PC-9 (cell line): Measurements from ENCODE around the gene RXRB. TPM values are rescaled to one million over a fixed set of nuclear protein-coding genes. Genes with fewer than 3 reads are reported as not detected.

Source experiments
- BruUV-seq: library from RNA; stranded (reverse); fragments of 400-500 nt; replicated peaks from 2 replicates; lab custom pipeline; 2021; lab: Mats Ljungman, UMichigan
- CTCF ChIA-PET: fragments of 300-600 bp; sonication (Branson Sonifier 250); formaldehyde crosslinking; loops from one replicate; lab custom pipeline; 2022; ENCODE audit warnings: antibody characterized with exemption; lab: Charles Lee
- POLR2A ChIA-PET: fragments of 300-600 bp; sonication (Branson Sonifier 250); formaldehyde crosslinking; loops from one replicate; lab custom pipeline; 2022; ENCODE audit warnings: antibody characterized with exemption; ENCODE audit not compliant: unreplicated experiment; lab: Charles Lee
- DNase-seq, 2 experiments: peaks; one replicate each; pipeline versions ENCODE4 v3.0.0 to v3.0.0-alpha.2; 2015 to 2022; ENCODE audit warnings: mixed read lengths in 1 of 2
- H2AFZ ChIP-seq: fragments of 200-600 bp; sonication (generic); 2 replicates; pipeline ENCODE4 v1.8.1; 2017; ENCODE audit warnings: antibody characterized with exemption
- H3F3A ChIP-seq: fragments of 200-600 bp; sonication (generic); 2 replicates; pipeline ENCODE4 v1.8.1; 2017; ENCODE audit warnings: antibody characterized with exemption, mild to moderate bottlenecking, low read depth; ENCODE audit not compliant: insufficient read depth
- H3K27ac ChIP-seq: fragments of 200-600 bp; sonication (generic); 2 replicates; pipeline ENCODE4 v1.6.1; 2016; ENCODE audit warnings: mixed run types
- H3K27me3 ChIP-seq: fragments of 200-600 bp; sonication (generic); 2 replicates; pipeline ENCODE4 v1.6.1; 2016; ENCODE audit warnings: low read depth, mixed run types; ENCODE audit not compliant: insufficient read depth
- H3K36me3 ChIP-seq: fragments of 200-600 bp; sonication (generic); 2 replicates; pipeline ENCODE4 v1.6.1; 2016; ENCODE audit warnings: low read depth, mixed run types
- H3K4me1 ChIP-seq: fragments of 200-600 bp; sonication (generic); replicated peaks from 2 replicates; pipeline ENCODE4 v1.6.1; 2016; ENCODE audit warnings: mixed run types; ENCODE audit not compliant: insufficient read depth
- H3K4me2 ChIP-seq: fragments of 200-600 bp; sonication (generic); 2 replicates; pipeline ENCODE4 v1.6.1; 2017; ENCODE audit warnings: mixed run types
- H3K4me3 ChIP-seq: fragments of 200-600 bp; sonication (generic); 2 replicates; pipeline ENCODE4 v1.6.1; 2016; ENCODE audit warnings: mixed run types
- H3K79me2 ChIP-seq: fragments of 200-600 bp; sonication (generic); 2 replicates; pipeline ENCODE4 v1.6.1; 2017; ENCODE audit warnings: low read depth, mixed run types
- H3K9me2 ChIP-seq: fragments of 200-600 bp; sonication (generic); 2 replicates; pipeline ENCODE4 v1.8.1; 2017; ENCODE audit warnings: mild to moderate bottlenecking; ENCODE audit not compliant: insufficient read depth
- H3K9me3 ChIP-seq: fragments of 200-600 bp; sonication (generic); 2 replicates; pipeline ENCODE4 v1.8.1; 2016; ENCODE audit warnings: low read depth; ENCODE audit not compliant: insufficient read depth
- H4K20me1 ChIP-seq: fragments of 200-600 bp; sonication (generic); 2 replicates; pipeline ENCODE4 v1.8.1; 2017; ENCODE audit not compliant: insufficient read depth
- EZH2 ChIP-seq: fragments of 200-600 bp; sonication (generic); IDR thresholded peaks from 2 replicates; pipeline ENCODE4 v1.8.0; 2017; ENCODE audit warnings: antibody characterized with exemption, low read depth
- intact Hi-C: fragments of 100-400 bp; cut with micrococcal nuclease; formaldehyde crosslinking; loops from one replicate; pipeline ENCODE4 v1.10.0; 2022; ENCODE audit not compliant: unreplicated experiment
- total RNA-seq: library from RNA; stranded (reverse); gene quantifications from 2 replicates; pipeline ENCODE4 v1.2.3, GENCODE V29; 2021
- TF ChIP-seq, protein P1 (sequence below): fragments of 200-600 bp; sonication (generic); conservative IDR thresholded peaks from 2 replicates; pipeline ENCODE4 v1.6.1; 2017; ENCODE audit warnings: mixed run types, antibody characterized with exemption, mild to moderate bottlenecking, moderate library complexity

RXRB gene
- total RNA-seq, 1 experiment from 2014 or later = 49.8 TPM

DNA sequence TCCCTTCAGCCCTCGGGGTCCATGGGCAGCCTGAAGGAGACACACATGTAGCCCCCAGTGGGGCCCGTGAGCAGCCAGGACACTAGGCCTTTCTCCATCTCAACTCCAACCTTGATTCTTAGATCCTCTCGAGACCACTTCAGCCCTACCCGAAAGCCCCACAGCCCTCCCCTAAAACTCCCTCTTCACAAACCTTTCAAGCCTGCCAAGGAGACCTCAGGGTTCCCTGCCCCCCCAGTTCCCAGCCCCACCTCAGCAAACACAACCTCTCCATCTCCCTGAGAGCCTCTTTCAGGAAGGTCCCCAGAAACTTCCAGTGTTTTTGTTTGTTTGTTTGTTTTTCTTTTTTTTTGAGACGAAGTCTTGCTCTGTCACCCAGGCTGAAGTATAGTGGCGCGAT, 19.3 kb downstream of the RXRB start:
- H3K4me1 ChIP-seq = no peaks in the 10 kb centered on the region
- no peaks in the 10 kb centered on the region for H3K79me2 ChIP-seq
- H2AFZ ChIP-seq = no peak overlapping the region
- no peaks in the 10 kb centered on the region for H3K9me3 ChIP-seq
- H3K9me2 ChIP-seq = no peaks in the 10 kb centered on the region
- peaks cover 25% of the 10 kb centered on the region; the same call in 1 of the 2 replicates for H3K27me3 ChIP-seq
- intact Hi-C loops = no loop called here
- H3F3A ChIP-seq = no peaks in the 10 kb centered on the region
- H4K20me1 ChIP-seq = no peaks in the 10 kb centered on the region
- CTCF ChIA-PET = no interaction called here
- H3K27ac ChIP-seq = no peak overlapping the region
- H3K4me3 ChIP-seq = no peak overlapping the region
- TF ChIP-seq, protein P1, sequence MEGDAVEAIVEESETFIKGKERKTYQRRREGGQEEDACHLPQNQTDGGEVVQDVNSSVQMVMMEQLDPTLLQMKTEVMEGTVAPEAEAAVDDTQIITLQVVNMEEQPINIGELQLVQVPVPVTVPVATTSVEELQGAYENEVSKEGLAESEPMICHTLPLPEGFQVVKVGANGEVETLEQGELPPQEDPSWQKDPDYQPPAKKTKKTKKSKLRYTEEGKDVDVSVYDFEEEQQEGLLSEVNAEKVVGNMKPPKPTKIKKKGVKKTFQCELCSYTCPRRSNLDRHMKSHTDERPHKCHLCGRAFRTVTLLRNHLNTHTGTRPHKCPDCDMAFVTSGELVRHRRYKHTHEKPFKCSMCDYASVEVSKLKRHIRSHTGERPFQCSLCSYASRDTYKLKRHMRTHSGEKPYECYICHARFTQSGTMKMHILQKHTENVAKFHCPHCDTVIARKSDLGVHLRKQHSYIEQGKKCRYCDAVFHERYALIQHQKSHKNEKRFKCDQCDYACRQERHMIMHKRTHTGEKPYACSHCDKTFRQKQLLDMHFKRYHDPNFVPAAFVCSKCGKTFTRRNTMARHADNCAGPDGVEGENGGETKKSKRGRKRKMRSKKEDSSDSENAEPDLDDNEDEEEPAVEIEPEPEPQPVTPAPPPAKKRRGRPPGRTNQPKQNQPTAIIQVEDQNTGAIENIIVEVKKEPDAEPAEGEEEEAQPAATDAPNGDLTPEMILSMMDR = no peak
- no peak for TF ChIP-seq EZH2
- POLR2A ChIA-PET = no interaction called here
- H3K36me3 ChIP-seq = no peaks in the 10 kb centered on the region
- no TSS peak for BruUV-seq
- no peak overlapping the region for H3K4me2 ChIP-seq
- DNase-seq = no peak

DNA sequence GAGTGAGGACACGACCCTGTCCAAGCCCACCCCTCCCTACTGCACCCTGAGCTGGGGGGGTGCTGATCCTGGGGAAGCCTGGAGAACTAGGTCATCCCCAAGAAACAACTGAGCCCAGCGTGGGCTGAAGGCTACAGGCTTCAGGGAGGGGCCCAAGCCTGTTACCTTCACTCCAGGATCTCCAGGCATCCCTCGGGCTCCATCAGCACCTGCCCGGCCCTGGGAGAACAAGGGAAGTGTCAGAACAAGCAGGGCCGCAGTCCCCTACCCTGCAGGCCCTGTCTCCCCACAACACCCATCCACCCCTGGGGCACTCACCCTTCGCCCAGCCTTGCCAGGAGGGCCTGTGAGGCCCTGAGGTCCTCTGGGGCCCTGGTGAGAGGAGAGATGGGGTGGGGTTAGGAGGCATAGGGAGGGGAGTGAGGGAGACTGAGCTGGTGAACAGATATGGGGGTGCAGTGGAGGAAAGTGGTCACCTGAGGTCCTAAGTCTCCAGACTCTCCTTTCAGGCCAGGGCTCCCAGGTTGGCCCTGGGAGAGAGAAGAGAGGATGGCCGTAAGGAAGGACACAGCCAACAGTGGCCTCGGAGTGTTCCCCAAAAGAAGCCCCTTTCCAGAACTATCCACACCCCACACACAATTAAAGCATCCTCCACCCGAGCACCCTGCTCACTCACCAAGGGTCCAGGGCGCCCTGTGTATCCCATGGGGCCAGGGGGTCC, 21.6 kb downstream of the RXRB start:
- H2AFZ ChIP-seq = no peak overlapping the region
- ChIA-PET CTCF (no interaction called here), POLR2A (no interaction called here)
- intact Hi-C loops = no loop called here
- no TSS peak for BruUV-seq
- H3K4me3 ChIP-seq = no peak overlapping the region
- TF ChIP-seq, protein P1 = no peak
- no peak for TF ChIP-seq EZH2
- no peaks in the 10 kb centered on the region for H3K9me2 ChIP-seq
- no peaks in the 10 kb centered on the region for H3K4me1 ChIP-seq
- H3K4me2 ChIP-seq = no peak overlapping the region
- no peak for DNase-seq
- peaks cover 42% of the 10 kb centered on the region for H3K27me3 ChIP-seq
- no peaks in the 10 kb centered on the region for H3K9me3 ChIP-seq
- H3K27ac ChIP-seq = no peak overlapping the region
- no peaks in the 10 kb centered on the region for H3F3A ChIP-seq
- no peaks in the 10 kb centered on the region for H3K79me2 ChIP-seq
- H3K36me3 ChIP-seq = no peaks in the 10 kb centered on the region
- H4K20me1 ChIP-seq = no peaks in the 10 kb centered on the region

- Histone ChIP-seq H4K20me1 (no peaks in the 10 kb centered on the region), H3K4me1 (no peaks in the 10 kb centered on the region), H3K27me3 (peaks cover 52% of the 10 kb centered on the region), H3K4me2 (no peak overlapping the region), H3F3A (no peaks in the 10 kb centered on the region), H3K9me2 (no peaks in the 10 kb centered on the region), H3K79me2 (no peaks in the 10 kb centered on the region), H2AFZ (no peak overlapping the region), H3K27ac (no peak overlapping the region), H3K4me3 (no peak overlapping the region), H3K36me3 (no peaks in the 10 kb centered on the region), H3K9me3 (no peaks in the 10 kb centered on the region)
- ChIA-PET CTCF (no interaction called here), POLR2A (no interaction called here)
- BruUV-seq = no TSS peak
- no peak for TF ChIP-seq EZH2
- TF ChIP-seq, protein P1 = no peak
- intact Hi-C loops = no loop called here
- no peak for DNase-seq
These were observed 22.7 kb downstream of the RXRB start for GRCh38 chr6:33177552-33178446.
